Measurements from ENCODE around the gene MSI2.

MSI2 gene

DNA sequence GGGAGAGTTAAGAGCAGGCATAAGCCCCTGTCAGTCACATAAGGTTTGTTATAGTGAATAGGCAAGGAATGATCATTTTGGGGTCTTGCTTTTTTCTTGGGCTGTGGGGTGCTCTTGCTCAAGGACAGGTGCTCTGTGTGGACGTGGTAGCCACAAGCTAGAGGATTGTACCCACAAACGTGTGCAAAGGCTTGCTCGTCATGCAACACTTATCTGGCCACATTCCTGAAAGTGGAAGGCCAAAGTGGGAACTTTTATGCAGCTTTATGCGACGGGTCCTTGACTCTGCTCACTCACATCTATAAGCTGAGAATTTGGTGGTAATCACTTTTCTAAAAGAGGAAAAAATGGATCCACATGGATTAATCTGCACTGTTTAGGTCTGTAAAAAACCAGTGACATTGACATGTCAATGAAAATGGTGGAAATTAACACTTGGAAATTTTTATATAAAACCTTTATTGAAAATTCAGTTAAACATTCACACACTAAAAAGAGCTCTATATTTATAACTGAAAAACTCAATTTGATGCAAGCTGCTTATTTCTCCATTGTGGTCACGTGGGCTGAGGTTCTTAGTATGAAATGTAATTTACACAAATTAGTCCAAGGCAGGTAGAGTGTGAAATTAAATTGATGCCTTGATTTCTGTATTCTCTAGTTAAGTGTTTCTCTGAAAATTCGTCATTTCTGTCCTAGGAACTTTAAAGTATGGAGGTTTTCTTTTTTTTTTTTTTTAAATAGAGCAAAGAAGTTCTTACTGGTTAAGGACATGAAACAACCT is 162.3 kb downstream of the MSI2 start:
- Histone ChIP-seq H3K9me3 (ENCODE audit: control insufficient read depth, low read depth, low read length) (no peaks in the 10 kb centered on the region), H3K27me3 (ENCODE audit: control insufficient read depth, insufficient read depth, low read length) (no peaks in the 10 kb centered on the region), H3K9ac (ENCODE audit: low read length) (no peak overlapping the region), H3K36me3 (ENCODE audit: control insufficient read depth, low read depth, low read length) (no peaks in the 10 kb centered on the region), H3K27ac (ENCODE audit: low read length) (no peak overlapping the region), H3K4me1 (ENCODE audit: control insufficient read depth, low read depth, low read length) (no peaks in the 10 kb centered on the region), H3K4me3 (ENCODE audit: low read length) (no peak overlapping the region)

DNA sequence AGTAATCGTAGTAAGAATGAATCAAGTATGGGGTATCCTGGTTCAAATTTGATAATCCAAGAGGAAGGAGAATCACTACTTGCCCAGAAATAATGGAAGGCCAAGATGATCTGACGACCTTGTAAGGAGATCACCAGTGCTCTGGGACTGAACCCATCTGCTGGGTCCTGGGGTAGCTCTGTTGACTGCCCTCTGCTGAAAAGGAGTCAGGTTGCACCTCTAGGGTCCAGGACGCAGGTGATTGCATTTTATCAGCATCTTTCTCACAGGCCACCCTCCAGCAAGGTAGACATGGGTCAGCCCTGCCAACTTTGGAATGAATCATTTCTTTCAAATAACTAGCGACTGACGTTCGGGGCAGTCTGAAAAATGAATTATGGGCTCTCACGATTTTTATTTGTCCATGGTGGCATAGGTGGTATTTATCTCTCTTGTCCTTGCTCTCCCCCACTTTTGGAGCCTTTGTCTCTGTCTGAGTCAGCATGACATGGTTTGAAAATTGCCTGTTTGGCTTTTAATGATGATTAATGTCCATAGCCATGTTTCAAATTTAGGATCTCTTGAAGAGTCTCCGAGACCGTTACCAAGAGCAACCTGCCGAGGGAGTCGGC is 163.7 kb downstream of the MSI2 start:
- Histone ChIP-seq H3K9ac (ENCODE audit: low read length) (no peak overlapping the region), H3K27me3 (ENCODE audit: control insufficient read depth, insufficient read depth, low read length) (no peaks in the 10 kb centered on the region), H3K27ac (ENCODE audit: low read length) (no peak overlapping the region), H3K36me3 (ENCODE audit: control insufficient read depth, low read depth, low read length) (no peaks in the 10 kb centered on the region), H3K9me3 (ENCODE audit: control insufficient read depth, low read depth, low read length) (no peaks in the 10 kb centered on the region), H3K4me1 (ENCODE audit: control insufficient read depth, low read depth, low read length) (peaks cover 4% of the 10 kb centered on the region), H3K4me3 (ENCODE audit: low read length) (no peak overlapping the region)

- Histone ChIP-seq H3K4me1 (ENCODE audit: control insufficient read depth, low read depth, low read length) (peaks cover 13% of the 10 kb centered on the region), H3K27ac (ENCODE audit: low read length) (no peak overlapping the region), H3K27me3 (ENCODE audit: control insufficient read depth, insufficient read depth, low read length) (no peaks in the 10 kb centered on the region), H3K36me3 (ENCODE audit: control insufficient read depth, low read depth, low read length) (no peaks in the 10 kb centered on the region), H3K9me3 (ENCODE audit: control insufficient read depth, low read depth, low read length) (no peaks in the 10 kb centered on the region), H3K4me3 (ENCODE audit: low read length) (no peak overlapping the region), H3K9ac (ENCODE audit: low read length) (no peak overlapping the region)
These were observed 164.7 kb downstream of the MSI2 start for GRCh38 chr17:57420734-57421717.

DNA sequence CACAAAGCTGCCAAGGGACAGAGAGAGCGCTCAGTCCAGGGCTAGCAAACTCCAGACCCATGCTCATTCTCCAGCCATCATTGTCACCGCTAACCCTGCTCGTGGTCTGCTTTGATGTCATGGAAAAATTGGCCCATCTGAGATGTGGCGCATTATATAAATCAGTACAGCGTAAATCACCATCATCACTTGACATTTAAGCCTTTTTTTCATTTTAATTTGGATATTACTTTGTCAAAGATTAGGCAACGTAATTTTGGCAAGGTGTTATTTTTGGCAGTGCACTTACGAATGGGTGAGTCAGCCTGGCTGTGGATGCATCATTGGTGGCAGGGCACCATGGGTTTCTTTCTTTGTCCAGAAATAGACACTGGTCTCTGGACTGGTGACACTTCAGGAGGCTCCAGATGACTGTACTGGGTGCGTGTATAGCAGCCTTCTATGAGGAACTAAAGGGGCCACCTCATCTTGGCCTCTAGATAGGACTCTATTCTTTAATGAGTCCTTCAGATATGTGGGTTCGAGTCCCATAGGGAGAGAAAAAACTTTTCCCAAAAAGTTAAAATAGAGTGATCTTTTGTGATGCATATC is 166.3 kb downstream of the MSI2 start:
- no peak overlapping the region for H3K27ac ChIP-seq (ENCODE audit: low read length)

DNA sequence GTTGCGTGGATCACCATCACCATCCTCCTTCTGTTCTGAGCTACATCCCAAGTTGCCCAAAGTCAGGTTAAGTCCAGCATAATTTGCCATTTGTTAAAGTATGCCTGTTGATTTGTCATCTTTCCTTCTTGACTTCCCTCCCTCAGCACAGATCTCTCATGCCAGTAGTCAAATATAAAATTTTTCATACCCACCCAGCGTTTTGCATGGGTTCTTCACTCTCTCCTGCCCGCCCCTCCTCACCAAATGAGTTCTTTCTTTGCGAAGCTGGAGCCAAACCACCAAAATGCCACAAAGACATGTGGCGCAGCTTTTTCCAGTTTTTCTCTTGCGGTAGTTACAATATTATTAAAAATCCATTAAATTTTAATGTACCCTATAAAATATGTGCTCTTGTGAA is 167.2 kb downstream of the MSI2 start:
- Histone ChIP-seq H3K4me3 (ENCODE audit: low read length) (no peak overlapping the region), H3K27ac (ENCODE audit: low read length) (no peak overlapping the region), H3K9me3 (ENCODE audit: control insufficient read depth, low read depth, low read length) (no peaks in the 10 kb centered on the region), H3K27me3 (ENCODE audit: control insufficient read depth, insufficient read depth, low read length) (no peaks in the 10 kb centered on the region), H3K36me3 (ENCODE audit: control insufficient read depth, low read depth, low read length) (no peaks in the 10 kb centered on the region), H3K9ac (ENCODE audit: low read length) (no peak overlapping the region), H3K4me1 (ENCODE audit: control insufficient read depth, low read depth, low read length) (peaks cover 23% of the 10 kb centered on the region)

More for the DNA sequence above, 166.3 kb downstream of the MSI2 start:
- Histone ChIP-seq H3K4me1 (ENCODE audit: control insufficient read depth, low read depth, low read length) (peaks cover 23% of the 10 kb centered on the region), H3K9me3 (ENCODE audit: control insufficient read depth, low read depth, low read length) (no peaks in the 10 kb centered on the region), H3K4me3 (ENCODE audit: low read length) (no peak overlapping the region), H3K36me3 (ENCODE audit: control insufficient read depth, low read depth, low read length) (no peaks in the 10 kb centered on the region), H3K27me3 (ENCODE audit: control insufficient read depth, insufficient read depth, low read length) (no peaks in the 10 kb centered on the region), H3K9ac (ENCODE audit: low read length) (no peak overlapping the region)

GRCh38 chr17:57424273-57424672 is 167.9 kb downstream of the MSI2 start:
- Histone ChIP-seq H3K4me1 (ENCODE audit: control insufficient read depth, low read depth, low read length) (peaks cover 23% of the 10 kb centered on the region), H3K27ac (ENCODE audit: low read length) (no peak overlapping the region), H3K4me3 (ENCODE audit: low read length) (no peak overlapping the region)

DNA sequence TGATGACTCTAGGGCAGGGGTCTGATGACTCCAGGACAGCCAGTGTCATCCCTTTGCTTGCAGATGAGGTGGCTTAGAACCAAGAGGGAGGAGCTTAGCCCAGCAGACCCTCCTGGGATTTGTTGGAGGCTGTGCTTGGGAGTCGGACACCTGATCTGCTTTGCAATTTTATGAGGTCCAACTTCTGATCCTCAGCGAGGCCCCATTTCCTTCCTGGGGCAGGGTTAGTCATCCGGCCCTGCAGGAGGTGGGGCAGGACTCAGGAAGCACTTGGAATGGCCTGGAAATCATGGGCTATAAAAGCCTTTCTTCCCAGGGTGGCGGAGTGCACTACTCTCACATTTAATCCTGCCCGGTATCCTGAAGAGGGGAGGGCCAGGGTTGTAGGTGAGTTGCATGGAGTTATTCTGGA is 168.5 kb downstream of the MSI2 start:
- Histone ChIP-seq H3K9ac (ENCODE audit: low read length) (no peak overlapping the region), H3K9me3 (ENCODE audit: control insufficient read depth, low read depth, low read length) (no peaks in the 10 kb centered on the region), H3K27me3 (ENCODE audit: control insufficient read depth, insufficient read depth, low read length) (no peaks in the 10 kb centered on the region), H3K36me3 (ENCODE audit: control insufficient read depth, low read depth, low read length) (no peaks in the 10 kb centered on the region), H3K4me1 (ENCODE audit: control insufficient read depth, low read depth, low read length) (peaks cover 23% of the 10 kb centered on the region), H3K4me3 (ENCODE audit: low read length) (no peak overlapping the region), H3K27ac (ENCODE audit: low read length) (no peak overlapping the region)

More at GRCh38 chr17:57424273-57424672, 167.9 kb downstream of the MSI2 start:
- Histone ChIP-seq H3K9me3 (ENCODE audit: control insufficient read depth, low read depth, low read length) (no peaks in the 10 kb centered on the region), H3K9ac (ENCODE audit: low read length) (no peak overlapping the region), H3K36me3 (ENCODE audit: control insufficient read depth, low read depth, low read length) (no peaks in the 10 kb centered on the region), H3K27me3 (ENCODE audit: control insufficient read depth, insufficient read depth, low read length) (no peaks in the 10 kb centered on the region)

DNA sequence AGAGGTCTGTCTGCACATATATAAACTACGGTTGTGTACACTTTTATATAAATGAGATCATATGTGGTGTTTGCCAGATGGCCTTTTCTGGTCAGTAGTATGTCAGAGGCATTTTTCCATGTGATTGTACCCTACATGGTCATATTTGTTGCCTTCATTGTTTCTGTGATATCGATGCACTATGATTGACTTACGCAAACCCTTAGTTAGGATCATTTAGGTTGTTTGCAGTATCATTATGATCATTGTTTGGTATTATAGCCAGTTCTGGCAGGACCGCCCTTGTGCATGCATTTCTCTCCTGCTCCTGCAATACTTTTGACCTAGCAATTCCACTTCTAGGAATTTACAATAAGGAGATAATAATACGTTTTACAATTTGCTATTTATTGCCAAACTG is 169.1 kb downstream of the MSI2 start:
- Histone ChIP-seq H3K9me3 (ENCODE audit: control insufficient read depth, low read depth, low read length) (no peaks in the 10 kb centered on the region), H3K27ac (ENCODE audit: low read length) (no peak overlapping the region), H3K27me3 (ENCODE audit: control insufficient read depth, insufficient read depth, low read length) (no peaks in the 10 kb centered on the region), H3K36me3 (ENCODE audit: control insufficient read depth, low read depth, low read length) (no peaks in the 10 kb centered on the region), H3K4me1 (ENCODE audit: control insufficient read depth, low read depth, low read length) (peaks cover 23% of the 10 kb centered on the region), H3K9ac (ENCODE audit: low read length) (no peak overlapping the region), H3K4me3 (ENCODE audit: low read length) (no peak overlapping the region)

DNA sequence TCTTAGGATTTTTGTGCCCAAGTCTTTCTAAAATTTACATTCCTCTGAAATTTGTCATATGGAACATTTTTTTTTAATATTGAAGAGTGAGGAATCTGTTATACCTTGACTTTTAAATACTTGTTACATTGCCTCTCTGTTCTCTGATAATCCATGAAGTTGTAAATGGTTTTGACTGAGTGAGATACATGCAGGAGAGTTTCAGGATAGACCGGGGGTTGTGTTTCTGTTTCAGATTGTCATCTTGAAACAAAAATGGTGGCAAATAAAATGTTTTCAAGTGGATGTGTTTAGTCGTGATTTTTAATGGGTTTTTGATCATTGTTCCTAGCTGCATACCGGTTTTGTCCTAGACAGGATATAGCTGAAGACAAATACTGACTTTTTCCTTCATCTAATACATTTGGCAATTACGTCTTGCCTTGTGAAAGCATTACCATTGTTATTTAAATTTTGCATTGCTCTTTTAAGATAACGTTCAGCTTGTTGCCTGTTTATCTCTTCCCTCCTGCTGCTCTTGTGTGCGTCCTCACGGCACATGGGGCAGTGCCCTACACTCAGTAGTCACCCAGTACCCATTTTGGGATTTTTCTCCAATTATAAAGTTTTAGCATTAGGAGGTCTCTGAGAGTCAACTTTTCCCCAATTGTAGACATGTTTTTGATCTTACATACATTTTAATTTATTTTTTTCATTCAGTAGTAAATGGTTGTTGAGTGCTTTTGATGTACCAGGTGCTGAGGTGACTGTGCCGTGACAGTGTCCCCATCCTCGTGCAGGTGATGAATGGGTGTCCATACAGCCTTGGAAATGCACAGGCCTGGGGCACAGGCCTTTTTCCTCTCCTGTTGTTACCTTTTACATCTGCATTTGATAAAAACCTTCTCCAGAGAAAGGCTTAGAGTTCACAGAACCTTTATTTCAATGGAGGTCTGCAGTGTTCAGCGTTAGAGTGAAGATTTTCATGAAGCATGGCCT is 169.9 kb downstream of the MSI2 start:
- H3K27me3 ChIP-seq (ENCODE audit: control insufficient read depth, insufficient read depth, low read length) = no peaks in the 10 kb centered on the region
- peaks cover 23% of the 10 kb centered on the region for H3K4me1 ChIP-seq (ENCODE audit: control insufficient read depth, low read depth, low read length)
- no peaks in the 10 kb centered on the region for H3K36me3 ChIP-seq (ENCODE audit: control insufficient read depth, low read depth, low read length)
- H3K4me3 ChIP-seq (ENCODE audit: low read length) = no peak overlapping the region
- no peak overlapping the region for H3K9ac ChIP-seq (ENCODE audit: low read length)
- H3K27ac ChIP-seq (ENCODE audit: low read length) = no peak overlapping the region
- no peaks in the 10 kb centered on the region for H3K9me3 ChIP-seq (ENCODE audit: control insufficient read depth, low read depth, low read length)

DNA sequence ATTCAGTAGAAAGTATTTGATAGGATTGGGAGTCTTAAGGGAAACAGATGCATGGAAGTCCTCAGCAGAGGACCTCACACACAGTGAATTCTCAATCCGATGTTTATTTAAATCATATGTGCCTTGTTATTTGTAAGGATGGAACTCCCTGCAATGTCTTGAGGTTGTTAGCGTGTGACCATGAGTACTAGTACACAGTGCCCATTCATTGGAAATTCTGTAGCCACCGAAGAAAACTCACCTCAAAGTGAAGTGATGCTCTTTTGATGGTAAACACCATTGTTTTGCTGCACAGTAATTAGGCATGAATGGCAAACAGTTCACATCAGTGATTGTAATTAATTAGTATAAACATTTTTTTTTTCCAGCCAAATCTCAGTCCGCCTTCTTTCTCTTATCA is 173.6 kb downstream of the MSI2 start:
- Histone ChIP-seq H3K27ac (ENCODE audit: low read length) (no peak overlapping the region), H3K36me3 (ENCODE audit: control insufficient read depth, low read depth, low read length) (no peaks in the 10 kb centered on the region), H3K4me3 (ENCODE audit: low read length) (no peak overlapping the region), H3K9me3 (ENCODE audit: control insufficient read depth, low read depth, low read length) (no peaks in the 10 kb centered on the region), H3K4me1 (ENCODE audit: control insufficient read depth, low read depth, low read length) (peaks cover 25% of the 10 kb centered on the region), H3K9ac (ENCODE audit: low read length) (no peak overlapping the region), H3K27me3 (ENCODE audit: control insufficient read depth, insufficient read depth, low read length) (no peaks in the 10 kb centered on the region)

All from iPS-18a (cell line).